Cardiac muscle cell (in vitro differentiated cells and primary cell): Measurements from ENCODE around the gene FGF14. TPM values are rescaled to one million over a fixed set of nuclear protein-coding genes. Genes with fewer than 3 reads are reported as not detected.

Source experiments
- DNase-seq, 2 donors: peaks; one replicate each; pipeline versions ENCODE4 v3.0.0 to v3.0.0-alpha.2; 2010 to 2017; ENCODE audit warnings: low read depth in 1 of 2, low spot score in 1 of 2
- H3K27ac ChIP-seq: fragments of 200-600 bp; sonication (generic); 2 replicates; pipeline ENCODE4 v1.5.1; 2016
- H3K27me3 ChIP-seq: fragments of 200-600 bp; sonication (generic); 2 replicates; pipeline ENCODE4 v1.6.0; 2016; ENCODE audit warnings: control low read depth
- H3K36me3 ChIP-seq: fragments of 200-600 bp; sonication (generic); 2 replicates; pipeline ENCODE4 v1.5.1; 2016; ENCODE audit warnings: control low read depth
- H3K4me1 ChIP-seq: fragments of 200-600 bp; sonication (generic); 2 replicates; pipeline ENCODE4 v1.8.1; 2017; ENCODE audit warnings: low read depth, mild to moderate bottlenecking, mixed run types
- H3K4me3 ChIP-seq: fragments of 200-600 bp; sonication (generic); 2 replicates; pipeline ENCODE4 v1.5.1; 2016; ENCODE audit warnings: mild to moderate bottlenecking
- H3K9me3 ChIP-seq: fragments of 200-600 bp; sonication (generic); 2 replicates; pipeline ENCODE4 v1.5.1; 2017; ENCODE audit warnings: low read depth, mild to moderate bottlenecking, control low read depth
- CTCF ChIP-seq: IDR thresholded peaks from 2 replicates; pipeline ENCODE4 v1.5.1; 2012; ENCODE audit warnings: low read depth, mild to moderate bottlenecking, low read length
- polyA plus RNA-seq: library from polyadenylated mRNA; unstranded; fragments of >200 nt; fragmentation: Nextera tagmentation; extraction: Ambion mirVana; gene quantifications from 2 replicates; pipeline ENCODE4 v1.2.1, GENCODE V29; 2016
- total RNA-seq: library from RNA; depleted of rRNA; stranded (reverse); fragments of >200 nt; gene quantifications from 2 replicates; pipeline ENCODE4 v1.2.3, GENCODE V29; 2016

FGF14 gene
- total and polyA plus RNA-seq, 2 experiments from 2014 or later = not detected

- no peak for TF ChIP-seq CTCF
- no peak overlapping the region for H3K27ac ChIP-seq
- H3K4me1 ChIP-seq = no peaks in the 10 kb centered on the region
- H3K27me3 ChIP-seq = no peaks in the 10 kb centered on the region
- no peak for DNase-seq
- no peaks in the 10 kb centered on the region for H3K36me3 ChIP-seq
- H3K4me3 ChIP-seq = no peak overlapping the region
- no peaks in the 10 kb centered on the region for H3K9me3 ChIP-seq
These were observed 397.8 kb downstream of the FGF14 start for GRCh38 chr13:102003848-102004570.

- H3K27me3 ChIP-seq = no peaks in the 10 kb centered on the region
- H3K9me3 ChIP-seq = no peaks in the 10 kb centered on the region
- no peaks in the 10 kb centered on the region for H3K36me3 ChIP-seq
- no peak overlapping the region for H3K27ac ChIP-seq
- no peak for TF ChIP-seq CTCF
- no peak for DNase-seq
- H3K4me3 ChIP-seq = no peak overlapping the region
- H3K4me1 ChIP-seq = no peaks in the 10 kb centered on the region
These were observed 399.6 kb downstream of the FGF14 start for GRCh38 chr13:102002287-102002686.

- Histone ChIP-seq H3K9me3 (no peaks in the 10 kb centered on the region), H3K36me3 (no peaks in the 10 kb centered on the region), H3K27me3 (no peaks in the 10 kb centered on the region), H3K4me1 (no peaks in the 10 kb centered on the region), H3K27ac (no peak overlapping the region), H3K4me3 (no peak overlapping the region)
- no peak for DNase-seq
- no peak for TF ChIP-seq CTCF
These were observed 401.1 kb downstream of the FGF14 start for GRCh38 chr13:102000764-102001163.

- Histone ChIP-seq H3K27ac (no peak overlapping the region), H3K9me3 (no peaks in the 10 kb centered on the region), H3K4me3 (no peak overlapping the region), H3K36me3 (no peaks in the 10 kb centered on the region), H3K27me3 (no peaks in the 10 kb centered on the region), H3K4me1 (no peaks in the 10 kb centered on the region)
- TF ChIP-seq CTCF = no peak
- DNase-seq = no peak
These were observed 403.7 kb downstream of the FGF14 start for GRCh38 chr13:101998129-101998528.

GRCh38 chr13:101996954-101997353, 404.9 kb downstream of the FGF14 start:
- H3K9me3 ChIP-seq = no peaks in the 10 kb centered on the region
- no peak for TF ChIP-seq CTCF
- no peaks in the 10 kb centered on the region for H3K27me3 ChIP-seq
- no peak for DNase-seq
- H3K27ac ChIP-seq = no peak overlapping the region
- H3K4me1 ChIP-seq = no peaks in the 10 kb centered on the region
- no peak overlapping the region for H3K4me3 ChIP-seq
- H3K36me3 ChIP-seq = no peaks in the 10 kb centered on the region
